GM12873 (cell line): ENCODE results near the gene ZBTB17.

Source experiments
- CTCF ChIP-seq: IDR thresholded peaks from 2 replicates; pipeline ENCODE4 v1.5.1; 2012; ENCODE audit warnings: low read depth, mild to moderate bottlenecking, moderate library complexity, low read length, control low read depth; ENCODE audit not compliant: insufficient read depth; ENCODE audit errors: missing control alignments

The ZBTB17 gene

DNA sequence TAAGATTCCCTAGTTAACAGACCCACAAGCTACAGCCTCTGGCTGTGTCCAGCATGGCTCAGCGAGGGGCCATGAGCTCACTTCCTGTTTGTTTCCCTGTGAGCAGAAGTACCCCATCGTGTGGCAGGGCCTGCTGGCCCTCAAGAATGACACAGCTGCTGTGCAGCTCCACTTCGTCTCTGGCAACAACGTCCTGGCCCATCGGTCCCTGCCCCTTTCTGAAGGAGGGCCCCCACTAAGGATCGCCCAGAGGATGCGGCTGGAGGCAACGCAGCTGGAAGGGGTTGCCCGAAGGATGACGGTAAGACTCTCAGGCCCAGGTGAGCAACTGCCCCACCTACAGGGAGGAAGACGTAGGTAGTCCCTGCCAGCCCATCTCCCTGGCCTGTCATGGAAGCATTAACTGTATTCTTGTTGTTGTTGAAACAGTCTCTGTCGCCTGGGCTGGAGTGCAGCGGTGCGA lies 38.2 kb downstream of the ZBTB17 start:
- peak; percentile 23 for TF ChIP-seq CTCF

- no peak for TF ChIP-seq CTCF
Measured at GRCh38 chr1:15937146-15937545, 38.8 kb downstream of the ZBTB17 start.

GRCh38 chr1:15936025-15936424 lies 39.9 kb downstream of the ZBTB17 start:
- no peak for TF ChIP-seq CTCF

DNA sequence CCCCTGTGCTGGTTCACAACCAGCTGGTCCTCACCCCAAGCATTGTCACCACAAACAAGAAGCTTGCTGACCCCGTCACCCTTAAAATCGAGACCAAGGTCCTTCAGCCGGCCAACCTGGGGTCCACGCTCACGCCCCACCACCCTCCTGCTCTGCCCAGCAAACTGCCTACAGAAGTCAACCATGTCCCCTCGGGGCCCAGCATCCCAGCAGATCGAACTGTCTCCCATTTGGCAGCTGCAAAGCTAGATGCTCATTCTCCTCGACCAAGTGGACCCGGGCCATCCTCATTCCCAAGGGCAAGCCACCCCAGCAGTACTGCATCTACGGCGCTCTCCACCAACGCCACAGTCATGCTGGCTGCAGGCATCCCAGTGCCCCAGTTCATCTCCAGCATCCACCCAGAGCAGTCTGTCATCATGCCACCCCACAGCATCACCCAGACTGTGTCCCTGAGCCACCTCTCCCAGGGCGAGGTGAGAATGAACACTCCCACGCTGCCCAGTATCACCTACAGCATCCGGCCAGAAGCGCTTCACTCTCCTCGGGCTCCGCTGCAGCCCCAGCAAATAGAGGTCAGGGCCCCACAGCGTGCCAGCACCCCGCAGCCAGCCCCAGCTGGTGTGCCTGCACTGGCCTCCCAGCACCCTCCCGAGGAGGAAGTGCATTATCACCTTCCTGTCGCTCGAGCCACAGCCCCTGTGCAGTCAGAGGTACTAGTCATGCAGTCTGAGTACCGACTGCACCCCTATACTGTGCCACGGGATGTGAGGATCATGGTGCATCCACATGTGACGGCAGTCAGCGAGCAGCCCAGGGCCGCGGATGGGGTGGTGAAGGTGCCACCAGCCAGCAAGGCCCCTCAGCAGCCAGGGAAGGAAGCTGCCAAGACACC lies 40.6 kb downstream of the ZBTB17 start:
- no peak for TF ChIP-seq CTCF

- TF ChIP-seq CTCF: no peak
Measured at GRCh38 chr1:15934211-15935055, 41.5 kb downstream of the ZBTB17 start.

GRCh38 chr1:15933684-15934083 lies 42.2 kb downstream of the ZBTB17 start:
- no peak for TF ChIP-seq CTCF

- no peak for TF ChIP-seq CTCF
Measured at GRCh38 chr1:15932612-15933011, 43.3 kb downstream of the ZBTB17 start.
